GM19452 (cell line): ENCODE results near the gene MAP3K3.
"Not testable (repeated sequence)": the region's sequence is repeated elsewhere in the genome, so short reads cannot be mapped to it uniquely, and the experiment has no call there.

Source experiments
- ATAC-seq: cut with Tn5 transposase; IDR thresholded peaks from one replicate; pipeline ENCODE4 v1.9.1; 2021; ENCODE audit not compliant: unreplicated experiment

MAP3K3 gene

GRCh38 chr17:63704259-63704576 is 82.0 kb downstream of the MAP3K3 start:
- no peak for ATAC-seq

GRCh38 chr17:63704836-63705235 is 82.6 kb downstream of the MAP3K3 start:
- no peak for ATAC-seq

- no peak for ATAC-seq
Observed at GRCh38 chr17:63705657-63706056, 83.4 kb downstream of the MAP3K3 start.

GRCh38 chr17:63706336-63707082 is 84.3 kb downstream of the MAP3K3 start:
- ATAC-seq, result no peak

GRCh38 chr17:63707151-63707550 is 84.9 kb downstream of the MAP3K3 start:
- ATAC-seq, result no peak

- ATAC-seq, result no peak
Observed at GRCh38 chr17:63709110-63709509, 86.9 kb downstream of the MAP3K3 start.

GRCh38 chr17:63714550-63715277 is 92.5 kb downstream of the MAP3K3 start:
- no peak for ATAC-seq

GRCh38 chr17:63716426-63716825 is 94.2 kb downstream of the MAP3K3 start:
- ATAC-seq, result no peak

- no peak for ATAC-seq
Observed at GRCh38 chr17:63718988-63719387, 96.8 kb downstream of the MAP3K3 start.

GRCh38 chr17:63720194-63720593 is 98.0 kb downstream of the MAP3K3 start:
- not testable (repeated sequence) for ATAC-seq

GRCh38 chr17:63722403-63722802 is 100.2 kb downstream of the MAP3K3 start:
- no peak for ATAC-seq

GRCh38 chr17:63735691-63736090 is 113.5 kb downstream of the MAP3K3 start:
- no peak for ATAC-seq

- no peak for ATAC-seq
Observed at GRCh38 chr17:63740464-63741142, 118.4 kb downstream of the MAP3K3 start.

- peak; percentile 12 for ATAC-seq
Observed at GRCh38 chr17:63741143-63741407, 118.9 kb downstream of the MAP3K3 start.

- ATAC-seq, result peak; percentile 90
Observed at GRCh38 chr17:63741408-63742173, 119.4 kb downstream of the MAP3K3 start, which contains the start of gene STRADA. STRADA (minus strand) TSS chr17:63741799; CDS start chr17:63728369, 13,430 bp downstream.
